K562 (cell line): ENCODE results near the gene PHYH. TPM values are rescaled to one million over a fixed set of nuclear protein-coding genes. Genes with fewer than 3 reads are reported as not detected.

Source experiments
- CREB1 ChIP-seq, 2 experiments: sonication (generic) in 1 of 2; formaldehyde crosslinking in 1 of 2; IDR thresholded peaks; 2 replicates each; pipeline versions ENCODE4 v1.6.1 to v1.8.0; 2012 to 2022; ENCODE audit warnings: inconsistent platforms in 1 of 2, mild to moderate bottlenecking in 1 of 2, missing genetic modification reagents in 1 of 2, moderate library complexity in 1 of 2
- CTCFL ChIP-seq: IDR thresholded peaks from 2 replicates; pipeline ENCODE4 v1.6.1; 2011; ENCODE audit warnings: borderline replicate concordance, low read depth, mild to moderate bottlenecking, moderate library complexity, low read length; ENCODE audit not compliant: insufficient read depth, poor library complexity, severe bottlenecking
- NFATC3 ChIP-seq: fragments of 450-650 bp; IDR thresholded peaks from 2 replicates; pipeline ENCODE4 v1.6.1; 2017; ENCODE audit warnings: mild to moderate bottlenecking
- NFIX ChIP-seq: fragments of 250-450 bp; sonication (Bioruptor Pico); IDR thresholded peaks from 2 replicates; pipeline ENCODE4 v1.4.0; 2020; ENCODE audit warnings: low read depth, mild to moderate bottlenecking, moderate library complexity
- NR2C1 ChIP-seq, 2 experiments: fragments of 450-650 bp; IDR thresholded peaks; 2 replicates each; pipeline ENCODE4 v1.6.1; 2017; ENCODE audit warnings: mild to moderate bottlenecking in 2 of 2, antibody characterized with exemption in 1 of 2, inconsistent platforms in 1 of 2, missing compliant biosample characterization in 1 of 2, missing genetic modification characterization in 1 of 2
- NR2C2 ChIP-seq, 2 experiments: fragments of 200-800 bp in 1 of 2; sonication (Bioruptor generic) in 1 of 2; sonication (generic) in 1 of 2; formaldehyde crosslinking in 1 of 2; IDR thresholded peaks; 2 replicates each; pipeline versions ENCODE4 v1.6.1 to v1.8.0; 2016 to 2022; ENCODE audit warnings: mild to moderate bottlenecking in 1 of 2, missing compliant biosample characterization in 1 of 2, missing genetic modification characterization in 1 of 2, missing genetic modification reagents in 1 of 2
- PHF8 ChIP-seq: fragments of 200-600 bp; sonication (generic); IDR thresholded peaks from 2 replicates; pipeline ENCODE4 v1.6.1; 2012; ENCODE audit warnings: mixed run types, mild to moderate bottlenecking, inconsistent platforms, low read length, moderate library complexity, borderline replicate concordance
- PRMT5 ChIP-seq: sonication (generic); formaldehyde crosslinking; IDR thresholded peaks from 2 replicates; pipeline ENCODE4 v1.5.0; 2020; ENCODE audit warnings: missing genetic modification reagents
- RBBP5 ChIP-seq: fragments of 200-600 bp; sonication (generic); IDR thresholded peaks from 2 replicates; pipeline ENCODE4 v1.6.1; 2012; ENCODE audit warnings: borderline replicate concordance, mild to moderate bottlenecking, low read length, control low read depth, inconsistent platforms; ENCODE audit not compliant: insufficient read depth, poor library complexity, severe bottlenecking
- RBM17 ChIP-seq: fragments of 200-400 bp; formaldehyde crosslinking; IDR thresholded peaks from 2 replicates; pipeline ENCODE4 v1.6.1; 2017; ENCODE audit warnings: low read depth, mild to moderate bottlenecking, low read length, borderline replicate concordance
- SIN3B ChIP-seq: fragments of 450-650 bp; IDR thresholded peaks from 2 replicates; pipeline ENCODE4 v1.6.1; 2017; ENCODE audit warnings: low read depth, mild to moderate bottlenecking, moderate library complexity
- SMARCE1 ChIP-seq: fragments of 450-650 bp; IDR thresholded peaks from 2 replicates; pipeline ENCODE4 v1.7.1; 2016; ENCODE audit warnings: mild to moderate bottlenecking
- TFE3 ChIP-seq: fragments of 450-650 bp; formaldehyde crosslinking; IDR thresholded peaks from 2 replicates; pipeline ENCODE4 v1.4.0; 2020; ENCODE audit warnings: mild to moderate bottlenecking, mixed read lengths
- ZHX1 ChIP-seq: fragments of 150-350 bp; conservative IDR thresholded peaks from 2 replicates; pipeline ENCODE4 v1.6.1; 2014; ENCODE audit warnings: low read length
- ZNF57 ChIP-seq: fragments of 450-650 bp; formaldehyde crosslinking; IDR thresholded peaks from 2 replicates; pipeline ENCODE4 v1.4.0; 2020; ENCODE audit warnings: mild to moderate bottlenecking, moderate library complexity
- polyA plus RNA-seq, 8 experiments: library from polyadenylated mRNA; depleted of rRNA in 4 of 8; stranded (reverse) in 5 of 8; unstranded in 3 of 8; fragments of >200 nt; fragmentation: Nextera tagmentation in 2 of 8; fragmentation: Illumina TruSeq in 1 of 8; extraction: Ambion mirVana in 2 of 8; extraction: Trizol in 1 of 8; gene quantifications; 2 replicates each; pipeline versions ENCODE4 v1.2.1 to v1.2.3, GENCODE V29; 2011 to 2014; ENCODE audit warnings: inconsistent platforms in 1 of 8, missing spikeins in 1 of 8
- total RNA-seq, 7 experiments: library from RNA; depleted of rRNA in 6 of 7; stranded (reverse); fragments of >200 nt in 6 of 7; fragmentation: Illumina TruSeq in 2 of 7; extraction: Trizol in 2 of 7; gene quantifications; 2 replicates each; pipeline versions ENCODE4 v1.2.1 to v1.2.3, GENCODE V29; 2011 to 2021; ENCODE audit warnings: low replicate concordance in 1 of 7
- TF ChIP-seq, protein P1 (sequence below), 2 experiments: fragments of 200-800 bp in 1 of 2; sonication (Bioruptor generic) in 1 of 2; sonication (generic) in 1 of 2; formaldehyde crosslinking in 1 of 2; IDR thresholded peaks in 1 of 2; conservative IDR thresholded peaks in 1 of 2; 2 replicates each; pipeline versions ENCODE4 v1.5.0 to v1.6.1; 2016 to 2020; ENCODE audit warnings: missing compliant biosample characterization in 1 of 2, missing genetic modification characterization in 1 of 2, missing genetic modification reagents in 1 of 2

PHYH gene
- total and polyA plus RNA-seq, 9 of the 15 experiments (the other 6 are each of a cell fraction or from before 2014, with no cell fraction given): 3.8 to 6.9 (median 5.7) TPM

DNA sequence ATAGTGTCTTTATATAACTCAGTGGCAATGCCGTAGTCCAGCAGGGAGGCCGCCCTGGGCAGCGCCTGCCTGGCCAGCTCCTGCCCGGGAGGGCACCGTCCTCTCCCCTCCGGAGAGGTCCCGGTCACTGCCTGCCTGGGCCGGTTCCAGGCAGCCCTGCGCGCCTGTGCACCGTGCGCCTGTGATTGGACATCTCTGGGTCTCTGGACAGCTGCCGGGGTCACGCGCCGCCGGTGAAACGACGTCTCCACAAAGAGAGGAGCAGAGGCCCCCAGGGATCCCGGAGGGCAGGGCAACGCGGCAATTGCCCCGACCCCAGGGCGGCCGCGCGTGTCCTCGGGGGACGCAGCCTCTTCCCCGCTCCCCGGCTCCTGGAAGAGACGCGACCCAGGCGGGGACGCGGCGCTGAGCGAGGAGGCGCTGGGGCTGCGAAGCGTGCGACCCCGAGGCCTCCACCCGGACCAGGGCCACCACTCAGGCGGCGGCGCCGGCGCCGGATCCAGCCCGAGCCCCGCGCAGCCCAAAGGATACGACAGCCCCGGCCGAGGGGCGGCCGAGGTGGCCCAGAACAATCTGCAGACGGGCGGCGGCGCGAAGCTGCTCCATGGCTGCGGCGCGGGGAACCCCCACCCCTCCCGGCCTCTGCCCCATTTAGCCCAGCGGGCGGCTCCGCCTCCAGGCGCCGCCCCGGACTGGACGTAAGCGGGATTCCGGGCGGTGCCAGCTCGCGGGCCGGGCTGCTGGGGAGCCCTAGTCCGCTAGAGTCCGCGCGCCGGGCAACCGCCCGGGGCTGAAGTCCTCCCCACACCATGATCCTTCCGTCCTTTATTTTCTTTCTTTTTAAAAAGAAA, at the start of gene PHYH (continued):
- TF ChIP-seq TFE3 (peak; percentile 26; the same call in 1 of the 2 replicates), NR2C2 (CRISPR knock-in tag; IDR thresholded peaks at IDR 0.05) (0 out of 2 replicates have a peak, but pooled peaks have one; percentile 13), NR2C2 (tag; IDR thresholded peaks at IDR 0.05) (peak; percentile 89), SIN3B (0 out of 2 replicates have a peak, but pooled peaks have one; percentile 40), NFIX (CRISPR knock-in tag) (no peak), CTCFL (no peak), ZHX1 (no peak), PRMT5 (CRISPR knock-in tag) (no peak), PHF8 (peak; percentile 69; the same call in 1 of the 2 replicates), SMARCE1 (no peak), CREB1 (IDR thresholded peaks at IDR 0.05) (no peak), CREB1 (CRISPR knock-in tag; IDR thresholded peaks at IDR 0.05) (0 out of 2 replicates have a peak, but pooled peaks have one; percentile 16), NFATC3 (no peak), ZNF57 (CRISPR knock-in tag) (no peak), RBBP5 (peak; percentile 69), RBM17 (no peak), NR2C1 (IDR thresholded peaks at IDR 0.05) (no peak), NR2C1 (tag; IDR thresholded peaks at IDR 0.05) (peak; percentile 64)
- TF ChIP-seq, protein P1, sequence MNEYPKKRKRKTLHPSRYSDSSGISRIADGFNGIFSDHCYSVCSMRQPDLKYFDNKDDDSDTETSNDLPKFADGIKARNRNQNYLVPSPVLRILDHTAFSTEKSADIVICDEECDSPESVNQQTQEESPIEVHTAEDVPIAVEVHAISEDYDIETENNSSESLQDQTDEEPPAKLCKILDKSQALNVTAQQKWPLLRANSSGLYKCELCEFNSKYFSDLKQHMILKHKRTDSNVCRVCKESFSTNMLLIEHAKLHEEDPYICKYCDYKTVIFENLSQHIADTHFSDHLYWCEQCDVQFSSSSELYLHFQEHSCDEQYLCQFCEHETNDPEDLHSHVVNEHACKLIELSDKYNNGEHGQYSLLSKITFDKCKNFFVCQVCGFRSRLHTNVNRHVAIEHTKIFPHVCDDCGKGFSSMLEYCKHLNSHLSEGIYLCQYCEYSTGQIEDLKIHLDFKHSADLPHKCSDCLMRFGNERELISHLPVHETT (CRISPR knock-in tag; conservative IDR thresholded peaks at IDR 0.05 in 1 of 2, IDR thresholded peaks at IDR 0.05 in 1 of 2): peak in 1 of 2 experiments; percentile 80; a peak in 2 of 4 replicates
